ENCODE data around the gene POLD1. TPM values are rescaled to one million over a fixed set of nuclear protein-coding genes. Genes with fewer than 3 reads are reported as not detected.

The POLD1 gene
- total and polyA plus RNA-seq, 2 of the 13 experiments (the other 11 are each of a cell fraction or from before 2014, with no cell fraction given): 17.4 to 54.0 TPM

GRCh38 chr19:50460161-50460765 is 76.1 kb downstream of the POLD1 start (continued):
- TF ChIP-seq PHF5A (CRISPR knock-in tag; IDR thresholded peaks at IDR 0.05; ENCODE audit: low read depth, unreplicated experiment): no peak
- no peak for TF ChIP-seq ZNF766 (CRISPR knock-in tag; IDR thresholded peaks at IDR 0.05; ENCODE audit: borderline replicate concordance)
- TF ChIP-seq, protein P1, sequence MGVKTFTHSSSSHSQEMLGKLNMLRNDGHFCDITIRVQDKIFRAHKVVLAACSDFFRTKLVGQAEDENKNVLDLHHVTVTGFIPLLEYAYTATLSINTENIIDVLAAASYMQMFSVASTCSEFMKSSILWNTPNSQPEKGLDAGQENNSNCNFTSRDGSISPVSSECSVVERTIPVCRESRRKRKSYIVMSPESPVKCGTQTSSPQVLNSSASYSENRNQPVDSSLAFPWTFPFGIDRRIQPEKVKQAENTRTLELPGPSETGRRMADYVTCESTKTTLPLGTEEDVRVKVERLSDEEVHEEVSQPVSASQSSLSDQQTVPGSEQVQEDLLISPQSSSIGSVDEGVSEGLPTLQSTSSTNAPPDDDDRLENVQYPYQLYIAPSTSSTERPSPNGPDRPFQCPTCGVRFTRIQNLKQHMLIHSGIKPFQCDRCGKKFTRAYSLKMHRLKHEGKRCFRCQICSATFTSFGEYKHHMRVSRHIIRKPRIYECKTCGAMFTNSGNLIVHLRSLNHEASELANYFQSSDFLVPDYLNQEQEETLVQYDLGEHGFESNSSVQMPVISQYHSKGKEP (CRISPR knock-in tag; IDR thresholded peaks at IDR 0.05): no peak
- TF ChIP-seq ZNF605 (CRISPR knock-in tag; IDR thresholded peaks at IDR 0.05): no peak
- TF ChIP-seq KMT2B (CRISPR knock-in tag; IDR thresholded peaks at IDR 0.05): no peak
- TF ChIP-seq, protein P2, sequence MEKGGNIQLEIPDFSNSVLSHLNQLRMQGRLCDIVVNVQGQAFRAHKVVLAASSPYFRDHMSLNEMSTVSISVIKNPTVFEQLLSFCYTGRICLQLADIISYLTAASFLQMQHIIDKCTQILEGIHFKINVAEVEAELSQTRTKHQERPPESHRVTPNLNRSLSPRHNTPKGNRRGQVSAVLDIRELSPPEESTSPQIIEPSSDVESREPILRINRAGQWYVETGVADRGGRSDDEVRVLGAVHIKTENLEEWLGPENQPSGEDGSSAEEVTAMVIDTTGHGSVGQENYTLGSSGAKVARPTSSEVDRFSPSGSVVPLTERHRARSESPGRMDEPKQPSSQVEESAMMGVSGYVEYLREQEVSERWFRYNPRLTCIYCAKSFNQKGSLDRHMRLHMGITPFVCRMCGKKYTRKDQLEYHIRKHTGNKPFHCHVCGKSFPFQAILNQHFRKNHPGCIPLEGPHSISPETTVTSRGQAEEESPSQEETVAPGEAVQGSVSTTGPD (CRISPR knock-in tag; IDR thresholded peaks at IDR 0.05): no peak
- TF ChIP-seq MZF1 (CRISPR knock-in tag; IDR thresholded peaks at IDR 0.05; ENCODE audit: borderline replicate concordance): no peak
- no peak for TF ChIP-seq CCAR2 (optimal IDR thresholded peaks at IDR 0.05; ENCODE audit: low read depth, low read length)
- TF ChIP-seq, protein P3, sequence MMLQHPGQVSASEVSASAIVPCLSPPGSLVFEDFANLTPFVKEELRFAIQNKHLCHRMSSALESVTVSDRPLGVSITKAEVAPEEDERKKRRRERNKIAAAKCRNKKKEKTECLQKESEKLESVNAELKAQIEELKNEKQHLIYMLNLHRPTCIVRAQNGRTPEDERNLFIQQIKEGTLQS (CRISPR knock-in tag; IDR thresholded peaks at IDR 0.05): no peak
- TF ChIP-seq MEF2D (CRISPR knock-in tag; IDR thresholded peaks at IDR 0.05): no peak
- TF ChIP-seq CBX5 (CRISPR knock-in tag; IDR thresholded peaks at IDR 0.05; ENCODE audit: borderline replicate concordance): no peak
- no peak for TF ChIP-seq NONO (IDR thresholded peaks at IDR 0.05)
- no peak for TF ChIP-seq NONO (CRISPR knock-in tag; conservative IDR thresholded peaks at IDR 0.05)
- no peak for TF ChIP-seq KDM3A (CRISPR knock-in tag; IDR thresholded peaks at IDR 0.05; ENCODE audit: low read depth)
- TF ChIP-seq ZNF136 (CRISPR knock-in tag; IDR thresholded peaks at IDR 0.05; ENCODE audit: low read depth): no peak
- no peak for TF ChIP-seq ZBTB49 (CRISPR knock-in tag; IDR thresholded peaks at IDR 0.05; ENCODE audit: borderline replicate concordance)
- no peak for TF ChIP-seq ZNF326 (CRISPR knock-in tag; IDR thresholded peaks at IDR 0.05; ENCODE audit: borderline replicate concordance)
- TF ChIP-seq MYPOP (CRISPR knock-in tag; IDR thresholded peaks at IDR 0.05): no peak
- TF ChIP-seq, protein P4, sequence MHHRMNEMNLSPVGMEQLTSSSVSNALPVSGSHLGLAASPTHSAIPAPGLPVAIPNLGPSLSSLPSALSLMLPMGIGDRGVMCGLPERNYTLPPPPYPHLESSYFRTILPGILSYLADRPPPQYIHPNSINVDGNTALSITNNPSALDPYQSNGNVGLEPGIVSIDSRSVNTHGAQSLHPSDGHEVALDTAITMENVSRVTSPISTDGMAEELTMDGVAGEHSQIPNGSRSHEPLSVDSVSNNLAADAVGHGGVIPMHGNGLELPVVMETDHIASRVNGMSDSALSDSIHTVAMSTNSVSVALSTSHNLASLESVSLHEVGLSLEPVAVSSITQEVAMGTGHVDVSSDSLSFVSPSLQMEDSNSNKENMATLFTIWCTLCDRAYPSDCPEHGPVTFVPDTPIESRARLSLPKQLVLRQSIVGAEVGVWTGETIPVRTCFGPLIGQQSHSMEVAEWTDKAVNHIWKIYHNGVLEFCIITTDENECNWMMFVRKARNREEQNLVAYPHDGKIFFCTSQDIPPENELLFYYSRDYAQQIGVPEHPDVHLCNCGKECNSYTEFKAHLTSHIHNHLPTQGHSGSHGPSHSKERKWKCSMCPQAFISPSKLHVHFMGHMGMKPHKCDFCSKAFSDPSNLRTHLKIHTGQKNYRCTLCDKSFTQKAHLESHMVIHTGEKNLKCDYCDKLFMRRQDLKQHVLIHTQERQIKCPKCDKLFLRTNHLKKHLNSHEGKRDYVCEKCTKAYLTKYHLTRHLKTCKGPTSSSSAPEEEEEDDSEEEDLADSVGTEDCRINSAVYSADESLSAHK (CRISPR knock-in tag; IDR thresholded peaks at IDR 0.05; ENCODE audit: borderline replicate concordance): no peak
- no peak for TF ChIP-seq ZNF230 (CRISPR knock-in tag; IDR thresholded peaks at IDR 0.05)
- TF ChIP-seq, protein P5, sequence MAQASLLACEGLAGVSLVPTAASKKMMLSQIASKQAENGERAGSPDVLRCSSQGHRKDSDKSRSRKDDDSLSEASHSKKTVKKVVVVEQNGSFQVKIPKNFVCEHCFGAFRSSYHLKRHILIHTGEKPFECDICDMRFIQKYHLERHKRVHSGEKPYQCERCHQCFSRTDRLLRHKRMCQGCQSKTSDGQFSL (CRISPR knock-in tag; IDR thresholded peaks at IDR 0.05): no peak

Measured in HepG2 (cell line).